ENCODE results near the gene FAM199X.

Gene FAM199X

DNA sequence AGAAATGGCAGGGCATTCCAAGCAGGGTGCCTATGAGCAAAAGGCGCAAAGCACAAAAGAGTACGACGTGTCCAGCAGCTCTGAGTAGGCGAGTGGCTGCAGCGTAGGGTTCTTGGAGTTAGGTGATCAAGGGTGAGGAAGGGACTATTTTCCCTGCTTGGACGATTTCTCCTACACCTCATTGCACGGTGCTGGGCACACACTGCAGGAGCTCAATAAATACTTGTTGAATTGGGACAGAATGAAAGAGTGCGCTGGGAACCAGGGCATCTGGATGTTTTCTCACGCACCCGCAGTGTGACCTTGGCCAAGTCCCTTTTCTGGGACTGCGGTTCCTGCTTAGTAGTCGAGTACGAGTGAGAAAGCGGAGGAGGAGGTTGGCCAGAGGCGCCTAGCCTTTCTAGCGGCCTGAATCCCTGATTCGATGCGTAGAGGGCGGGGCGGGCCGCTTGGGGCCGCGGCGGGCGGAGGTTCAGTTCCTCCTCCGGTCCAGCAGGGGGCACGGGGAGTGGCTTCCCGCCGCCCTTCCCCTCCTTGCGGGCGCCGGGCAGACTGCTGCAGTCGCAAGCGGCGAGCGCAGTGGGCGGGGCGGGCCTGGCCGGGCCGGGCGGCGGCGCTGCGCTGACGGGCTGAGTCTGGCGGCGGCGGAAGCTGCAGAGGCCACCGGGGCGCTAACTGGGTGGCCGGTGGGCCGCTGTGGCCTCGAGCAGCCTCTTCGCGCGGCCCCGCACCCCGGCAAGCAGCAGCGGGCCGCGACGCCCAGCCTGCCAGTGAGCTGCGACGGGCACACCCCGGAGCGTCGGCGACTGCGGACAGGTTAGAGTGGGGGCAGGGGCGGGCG, at the start of gene FAM199X:
TSS of gene FAM199X (plus strand) at position 560 of the 841 bp plus-strand sequence. CDS start 333 bp downstream, outside the sequence.
- DNase-seq: peak; percentile 88

DNA sequence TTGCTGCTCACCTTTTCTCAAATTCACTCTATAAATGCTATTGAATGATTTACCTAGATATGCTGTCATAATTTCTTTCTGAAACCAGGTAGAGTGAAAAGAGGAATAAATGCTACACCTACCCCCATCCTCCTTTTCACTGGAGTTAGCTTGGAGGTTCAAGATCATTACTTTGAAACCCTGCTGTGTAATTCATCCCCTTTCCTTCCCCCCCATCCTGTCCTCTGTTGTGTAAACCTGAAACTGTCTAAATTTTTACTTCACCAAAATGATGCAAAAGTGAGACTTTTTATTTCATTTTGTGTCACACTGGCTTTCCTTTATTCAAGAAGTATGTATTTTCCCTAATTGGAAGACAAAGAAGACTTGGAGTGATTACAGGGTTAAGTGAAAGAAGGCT, 48.5 kb upstream of the FAM199X start:
- no peak for DNase-seq

DNA sequence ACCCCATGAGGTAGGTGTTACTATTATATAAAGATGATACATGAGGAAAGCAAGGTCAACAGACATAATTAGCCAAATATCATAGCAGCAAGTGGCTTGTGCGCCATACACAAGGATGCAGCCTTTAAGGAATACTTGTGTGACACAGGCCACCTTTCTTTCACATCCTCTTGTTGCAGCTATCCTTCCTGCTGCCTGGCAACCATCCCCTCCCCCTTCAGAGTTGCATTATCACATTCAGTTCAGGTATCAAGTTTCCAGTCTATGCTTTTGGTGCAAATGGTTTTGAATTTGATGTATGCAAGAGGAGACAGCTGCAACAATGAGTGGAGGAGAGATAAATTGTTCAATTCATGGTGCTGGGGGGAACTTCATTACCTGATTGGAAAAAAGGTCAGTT, 47.5 kb upstream of the FAM199X start:
- DNase-seq: no peak

DNA sequence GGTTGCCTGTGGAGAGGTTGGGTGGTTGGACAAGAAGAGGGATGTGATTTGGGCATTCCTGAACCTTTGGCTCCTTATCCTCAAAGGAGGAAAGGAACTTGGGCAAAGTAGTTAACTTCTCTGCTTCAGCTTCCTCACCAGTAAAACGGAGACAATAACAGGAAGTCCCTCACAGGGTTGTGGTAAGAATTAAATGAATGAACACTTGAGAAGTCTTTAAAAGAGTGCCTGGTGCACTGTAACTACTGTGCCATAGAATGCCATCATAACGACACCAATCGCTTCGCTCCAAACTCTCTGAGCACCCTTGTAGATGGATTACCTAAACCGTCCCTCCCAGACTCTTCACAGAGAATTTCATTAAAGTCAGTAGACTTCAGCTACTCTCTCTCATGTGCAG, 43.4 kb upstream of the FAM199X start:
- no peak for DNase-seq

DNA sequence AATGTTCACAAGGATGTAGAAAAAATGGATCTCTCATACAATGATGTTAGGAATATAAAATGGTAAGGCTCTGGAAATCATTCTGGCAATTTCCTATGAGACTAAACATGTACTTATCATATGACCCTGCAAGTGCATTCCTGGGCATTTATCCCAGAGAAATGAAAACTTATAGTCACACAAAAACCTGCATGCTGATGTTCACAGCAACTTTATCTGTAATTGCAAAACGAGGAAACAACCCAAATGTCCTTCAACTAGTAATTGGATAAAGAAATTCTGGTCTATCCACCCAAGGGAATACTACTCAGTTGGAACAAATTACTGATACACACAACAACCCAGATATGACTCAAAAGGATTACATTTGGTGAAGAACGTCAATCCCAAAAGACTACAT, 39.4 kb upstream of the FAM199X start:
- no peak for DNase-seq

DNA sequence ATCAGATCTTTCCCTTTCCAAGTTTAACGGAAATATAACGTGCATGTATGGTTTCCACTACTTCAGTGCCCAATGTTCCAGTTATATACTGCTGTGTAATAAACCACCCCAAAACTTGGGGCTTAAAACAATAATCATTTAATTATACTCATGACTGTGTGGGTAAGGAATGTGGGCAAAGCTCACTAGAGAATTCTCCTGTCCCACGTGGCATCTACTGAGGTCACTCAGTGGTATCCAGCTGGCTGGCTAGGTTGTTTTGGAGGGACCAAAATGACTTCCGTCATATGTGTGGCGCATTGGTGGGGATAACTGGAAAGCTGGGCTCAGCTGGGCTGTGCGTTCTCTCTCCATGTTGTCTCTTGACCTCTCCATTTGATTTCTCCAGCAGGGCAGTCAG, 35.4 kb upstream of the FAM199X start:
- no peak for DNase-seq

DNA sequence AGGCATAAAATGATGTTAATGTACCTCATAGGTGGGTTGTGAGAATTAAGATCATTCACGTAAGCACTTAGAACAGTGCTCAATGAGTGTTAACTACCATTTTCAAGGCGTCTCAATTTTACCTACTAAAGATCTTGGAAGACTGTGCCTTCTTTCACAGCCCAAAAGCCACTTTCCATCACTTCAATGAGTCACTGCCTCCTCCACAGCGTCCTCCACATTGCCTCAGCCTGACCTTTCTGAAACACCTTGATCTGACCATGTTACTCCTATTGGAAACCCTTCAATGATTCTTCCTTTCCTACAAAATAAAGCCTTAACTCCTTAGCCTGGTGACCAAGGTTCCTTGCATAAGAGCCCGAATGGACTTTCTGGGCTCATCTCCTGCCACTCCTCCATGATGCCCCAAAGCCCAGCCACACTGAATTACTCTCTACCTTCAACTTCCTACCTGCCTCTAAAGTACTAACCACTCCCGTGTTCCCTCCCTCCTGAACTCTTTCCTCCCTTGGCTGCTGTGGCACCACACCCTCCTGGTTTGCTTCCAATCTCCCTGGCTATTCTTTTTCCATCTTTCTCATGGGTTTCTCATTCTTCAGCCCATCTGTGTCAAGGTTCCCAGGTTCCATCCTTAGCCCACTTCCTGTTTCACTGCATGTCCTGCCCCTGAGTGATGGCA, 31.5 kb upstream of the FAM199X start:
- DNase-seq: no peak

DNA sequence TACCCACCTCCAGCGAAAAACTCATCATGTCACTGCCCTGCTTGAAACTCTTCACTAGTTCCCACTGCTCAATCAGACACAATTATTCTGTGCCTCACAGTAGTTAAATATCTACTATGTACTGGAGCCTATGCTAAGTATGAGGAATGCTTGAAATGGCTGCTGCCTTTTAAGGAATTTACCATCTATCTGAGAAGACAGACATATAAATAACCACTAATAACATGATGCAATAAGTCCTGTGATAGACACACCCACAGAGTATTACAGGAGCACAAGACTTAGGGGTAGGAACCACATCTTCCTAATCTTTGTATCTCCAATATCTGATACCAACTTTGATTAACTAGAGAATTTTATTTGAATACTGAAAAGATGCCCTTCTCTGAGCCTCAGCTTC, 30.6 kb upstream of the FAM199X start:
- DNase-seq: no peak

DNA sequence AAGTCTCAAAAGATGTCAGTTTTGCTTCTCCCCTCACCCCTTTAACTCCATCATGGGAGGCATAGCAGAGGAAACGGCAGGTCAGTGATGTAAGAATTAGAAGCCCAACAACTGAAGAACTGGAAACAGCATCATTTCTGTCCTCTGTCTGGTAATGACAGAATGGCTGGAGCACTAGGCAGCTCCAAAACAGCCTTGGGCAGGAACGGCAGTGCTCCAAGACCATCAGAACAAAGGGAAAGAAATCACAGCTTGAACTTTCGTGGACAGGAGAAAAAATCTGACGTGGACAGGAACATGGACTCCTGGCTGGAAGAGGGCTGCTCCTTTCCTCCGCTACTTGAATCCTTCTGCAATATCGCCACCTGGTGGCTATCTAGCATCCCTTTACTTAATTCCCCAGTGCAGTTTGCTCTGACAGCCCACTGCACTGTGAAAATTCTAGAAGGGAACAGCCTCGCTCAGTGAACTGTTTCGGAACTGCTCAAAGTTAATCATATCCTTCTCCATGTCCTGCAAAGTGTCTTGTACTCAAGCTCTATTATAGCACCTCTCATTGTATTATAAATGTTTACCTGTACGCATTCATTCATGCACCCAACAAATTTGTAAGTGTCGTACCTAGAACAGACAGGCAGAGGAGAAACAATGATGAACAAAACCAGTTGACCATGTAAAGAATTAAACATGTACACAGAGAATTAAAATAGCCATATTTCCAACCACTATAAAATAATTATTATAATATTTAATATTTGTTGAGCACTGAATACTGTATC, 29.8 kb upstream of the FAM199X start:
- DNase-seq: peak; percentile 64

DNA sequence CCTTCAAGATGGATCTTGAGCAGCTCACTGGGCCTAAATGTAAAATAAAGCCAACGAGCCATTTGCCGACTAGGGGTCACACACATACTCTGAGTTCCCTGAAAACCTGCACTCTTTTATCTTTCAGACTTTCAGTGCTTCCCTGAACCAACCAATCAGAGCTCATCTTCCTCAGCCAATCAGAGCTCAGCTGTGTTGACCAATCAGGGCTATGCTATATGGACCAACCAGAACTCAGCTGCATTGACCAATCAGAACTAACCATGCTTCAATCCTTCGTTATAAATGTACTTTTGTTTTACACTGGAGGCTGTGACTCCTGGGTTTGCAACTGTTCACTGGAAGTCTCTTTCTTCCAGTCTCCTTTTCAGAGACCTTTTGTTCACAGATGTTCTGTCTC, 28.8 kb upstream of the FAM199X start:
- DNase-seq: no peak

DNA sequence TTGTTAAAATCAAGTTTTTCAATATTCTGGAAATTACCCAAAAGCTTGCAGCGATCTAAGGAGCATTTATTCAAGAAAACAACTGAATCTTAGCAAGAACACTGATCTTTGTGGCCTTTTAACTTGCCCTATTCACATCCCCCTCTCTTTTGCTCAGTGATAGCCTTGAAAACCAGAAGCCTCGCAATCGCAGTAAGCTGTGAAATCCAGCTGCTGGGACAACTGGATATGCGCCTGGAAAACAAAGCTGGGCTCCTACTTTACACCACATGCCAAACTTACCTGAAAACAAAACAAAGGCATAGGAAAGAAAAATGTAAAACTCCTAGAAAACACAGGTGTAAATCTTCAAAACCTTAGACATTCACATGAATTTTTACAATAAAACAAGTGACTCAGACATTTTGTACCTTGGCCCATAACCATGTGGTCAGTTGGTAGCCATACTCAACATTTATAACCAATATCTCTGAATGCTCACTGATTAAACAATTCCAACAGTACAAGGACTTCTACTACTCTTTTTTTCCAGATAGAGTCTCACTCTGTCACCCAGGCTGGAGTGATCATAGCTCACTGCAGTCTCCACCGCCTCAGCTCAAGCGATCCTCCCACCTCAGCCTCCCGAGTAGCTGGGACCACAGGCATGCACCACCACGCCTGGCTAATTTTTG, 25.0 kb upstream of the FAM199X start:
- DNase-seq: no peak

DNA sequence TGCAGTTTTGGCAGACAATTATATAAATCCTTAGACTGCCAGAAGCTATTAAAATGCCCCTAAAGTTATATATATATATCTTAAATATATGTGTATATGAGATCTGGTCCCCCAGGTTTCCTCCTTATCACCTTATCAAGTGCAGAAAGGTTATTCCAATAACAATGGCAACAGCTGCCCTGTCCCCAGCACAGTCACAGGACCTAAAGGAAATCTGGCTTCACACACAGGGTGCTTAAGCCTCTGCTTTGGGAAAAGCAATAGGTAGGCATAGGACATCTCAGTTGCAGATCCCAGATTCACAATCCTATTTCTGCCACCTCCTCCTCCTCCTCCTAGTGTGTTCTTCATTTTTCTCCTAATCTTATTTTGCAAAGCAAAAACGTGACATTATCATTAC, 15.2 kb upstream of the FAM199X start:
- DNase-seq: no peak

DNA sequence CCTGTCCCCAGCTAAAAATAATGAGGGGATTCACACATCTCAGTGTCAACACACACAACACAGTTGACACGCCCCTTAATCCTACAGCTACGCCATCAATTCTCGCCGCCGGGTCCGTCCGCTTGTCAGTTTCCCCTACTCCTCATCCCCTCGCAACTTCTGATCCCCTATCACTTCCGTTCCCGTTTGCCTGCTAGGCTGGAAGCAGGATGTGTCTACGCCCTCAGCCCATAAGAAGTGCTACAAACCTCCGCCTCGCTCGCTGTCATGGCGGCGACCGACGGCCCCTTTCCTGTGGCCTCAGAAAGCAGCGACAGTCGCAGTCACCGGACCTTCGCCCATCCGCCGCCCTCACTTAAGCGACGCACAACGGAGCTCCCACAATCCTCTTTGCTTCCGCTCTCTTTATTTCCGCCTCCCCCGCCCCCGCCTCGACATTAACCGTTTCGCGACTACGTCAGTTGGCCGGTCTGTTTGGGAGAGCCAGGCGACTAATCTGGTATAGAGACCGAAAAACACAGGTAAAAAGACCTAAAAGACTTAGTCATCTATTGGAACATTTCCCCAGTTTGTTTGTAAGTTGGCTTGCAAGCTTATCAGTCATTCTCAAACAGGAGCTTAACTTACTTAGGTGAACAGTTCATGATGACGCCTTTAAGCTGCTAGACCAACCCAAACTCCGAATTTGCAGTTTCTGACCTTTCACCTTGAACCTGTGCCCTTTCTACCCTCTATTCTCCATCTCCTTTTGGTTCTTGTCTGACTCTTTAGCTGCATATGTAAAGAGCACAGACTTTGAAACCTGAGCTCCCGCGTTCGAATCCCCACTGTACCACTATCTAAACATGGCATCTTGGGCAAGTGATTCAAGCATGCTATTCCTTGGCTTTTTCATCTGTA, 9.4 kb upstream of the FAM199X start, which contains the start of gene SLC25A53:
TSS of gene SLC25A53 (minus strand) at position 380 of the 900 bp plus-strand sequence. CDS start 51,752 bp downstream, outside the sequence.
- DNase-seq: peak; percentile 89

DNA sequence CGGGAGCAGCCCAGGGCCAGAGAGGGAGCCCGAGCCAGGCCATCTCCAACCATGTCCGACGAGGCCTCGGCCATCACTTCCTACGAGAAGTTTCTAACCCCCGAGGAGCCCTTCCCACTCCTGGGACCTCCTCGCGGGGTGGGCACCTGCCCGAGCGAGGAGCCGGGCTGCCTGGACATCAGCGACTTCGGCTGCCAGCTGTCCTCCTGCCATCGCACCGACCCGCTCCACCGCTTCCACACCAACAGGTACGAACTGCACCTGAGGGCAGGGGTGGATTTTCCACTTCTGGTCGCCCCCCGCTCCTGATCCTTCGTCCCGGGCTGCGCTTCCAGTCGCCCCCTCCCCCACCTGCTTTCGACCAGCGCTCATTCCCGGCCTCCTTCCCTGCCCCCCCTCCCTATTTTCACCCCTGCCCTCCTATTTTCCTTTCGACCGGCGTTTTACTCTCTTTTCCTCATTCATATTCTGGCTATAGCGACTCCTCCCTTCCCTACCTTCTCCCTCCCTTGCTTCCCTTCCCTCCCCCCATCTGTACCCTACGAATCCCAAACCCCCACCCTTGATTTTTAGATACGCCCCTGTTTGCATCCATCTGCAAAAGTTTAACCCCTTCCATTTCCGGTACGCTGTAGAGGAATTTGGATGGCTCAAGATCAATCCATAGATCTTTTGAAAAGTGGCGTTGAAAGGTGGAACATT, 633 bp downstream of the FAM199X start:
- peak; percentile 33 for DNase-seq

DNA sequence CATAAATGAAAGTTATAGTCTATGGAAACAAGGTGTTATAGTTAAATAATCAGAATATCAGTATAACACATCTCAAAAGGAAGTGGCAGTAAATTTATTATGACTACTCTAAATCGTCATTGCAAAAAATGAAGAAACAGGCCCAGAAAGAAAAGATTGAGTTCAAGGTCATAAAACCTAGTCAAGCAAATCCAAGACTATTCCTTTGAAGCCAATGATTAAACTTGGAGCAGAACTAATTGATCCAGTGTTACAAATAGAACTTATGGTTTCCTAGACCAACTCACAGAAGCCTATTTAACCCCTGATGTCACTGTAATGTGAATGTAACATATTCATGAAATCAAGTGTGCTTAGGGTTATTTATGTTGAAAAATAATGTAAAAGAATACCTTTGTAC, 1.9 kb downstream of the FAM199X start:
- no peak for DNase-seq

DNA sequence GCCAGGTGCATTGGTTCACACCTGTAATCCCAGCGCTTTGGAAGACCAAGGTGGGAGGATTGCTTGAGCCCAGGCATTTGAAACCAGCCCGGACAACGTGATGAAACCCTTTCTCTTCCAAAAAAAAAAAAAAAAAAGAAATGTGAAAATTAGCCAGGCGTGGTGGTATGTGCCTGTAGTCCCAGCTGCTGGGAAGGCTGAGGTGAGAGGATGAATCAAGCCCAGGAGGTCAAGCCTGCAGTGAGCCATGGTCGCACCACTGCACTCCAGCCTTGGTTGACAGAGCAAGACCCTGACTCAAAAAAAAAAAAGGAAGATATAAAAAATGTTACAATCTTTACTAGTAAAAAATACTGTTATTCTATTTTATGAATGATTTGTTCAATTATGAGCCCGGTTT, 5.9 kb downstream of the FAM199X start:
- no peak for DNase-seq

DNA sequence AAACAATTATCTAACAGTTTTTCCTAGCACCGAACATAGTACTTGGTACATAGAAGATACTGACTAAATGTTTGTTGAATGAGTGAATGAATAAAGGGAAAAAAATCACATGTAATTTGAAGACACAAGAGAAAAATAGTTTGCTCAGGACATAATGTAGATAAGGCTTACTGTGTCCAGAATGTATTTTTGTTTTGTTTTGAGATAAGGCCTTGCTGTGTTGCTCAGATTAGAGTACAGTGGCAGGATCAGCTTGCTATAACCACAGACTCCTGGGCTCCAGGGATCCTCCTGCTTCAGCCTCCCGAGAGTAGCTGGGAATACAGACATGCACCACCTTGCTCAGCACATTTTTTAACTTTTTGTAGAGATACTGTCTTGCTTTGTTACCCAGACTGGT, 6.5 kb downstream of the FAM199X start:
- no peak for DNase-seq

DNA sequence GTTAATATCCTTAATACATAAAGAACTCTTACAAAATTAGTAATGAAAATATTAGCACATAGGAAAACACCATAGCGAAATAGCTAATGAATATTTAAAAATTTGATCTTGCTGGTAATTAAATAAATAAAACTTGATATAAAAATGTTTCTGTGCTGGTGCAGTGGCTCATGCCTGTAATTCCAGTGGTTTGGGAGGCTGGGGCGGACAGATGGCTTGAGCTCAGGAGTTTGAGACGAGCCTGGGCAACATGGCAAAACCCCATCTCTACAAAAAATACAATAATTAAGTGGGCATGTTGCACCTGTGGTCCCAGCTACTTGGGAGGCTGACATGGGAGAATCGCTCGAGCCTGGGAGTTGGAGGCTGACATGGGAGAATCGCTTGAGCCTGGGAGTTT, 7.6 kb downstream of the FAM199X start:
- DNase-seq: no peak

DNA sequence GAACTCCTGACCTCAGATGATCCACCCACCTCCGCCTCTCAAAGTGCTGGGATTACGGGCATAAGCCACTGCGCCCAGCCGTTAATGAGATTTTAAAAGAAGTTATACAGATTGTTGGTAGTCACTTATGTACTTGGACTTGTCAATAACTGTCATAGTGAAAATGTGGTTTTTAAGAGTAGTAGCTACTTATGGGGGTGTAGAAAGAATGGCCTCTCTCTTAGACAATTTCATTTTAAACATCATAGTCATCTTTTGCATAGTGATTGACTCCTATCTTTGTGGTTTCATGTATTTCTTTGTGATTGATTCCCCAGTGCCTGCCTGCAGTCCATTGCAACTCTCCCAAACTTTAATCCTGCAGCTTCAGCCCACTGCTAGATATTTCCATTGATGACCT, 17.4 kb downstream of the FAM199X start:
- DNase-seq: no peak

DNA sequence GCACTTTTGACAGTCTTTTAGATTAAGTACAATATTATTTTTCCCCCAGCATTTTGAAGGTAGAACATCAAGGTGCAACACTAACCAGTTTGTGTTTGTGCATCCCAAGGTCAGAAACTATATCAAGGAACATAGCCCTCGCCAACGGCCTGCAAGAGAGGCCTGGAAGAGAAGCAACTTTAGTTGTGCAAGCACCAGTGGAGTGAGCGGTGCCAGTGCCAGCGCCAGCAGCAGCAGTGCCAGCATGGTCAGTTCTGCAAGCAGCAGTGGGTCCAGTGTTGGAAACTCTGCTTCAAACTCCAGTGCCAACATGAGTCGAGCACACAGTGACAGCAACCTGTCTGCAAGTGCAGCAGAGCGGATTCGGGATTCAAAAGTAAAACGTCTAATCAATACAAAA, 21.7 kb downstream of the FAM199X start:
- no peak for DNase-seq

DNA sequence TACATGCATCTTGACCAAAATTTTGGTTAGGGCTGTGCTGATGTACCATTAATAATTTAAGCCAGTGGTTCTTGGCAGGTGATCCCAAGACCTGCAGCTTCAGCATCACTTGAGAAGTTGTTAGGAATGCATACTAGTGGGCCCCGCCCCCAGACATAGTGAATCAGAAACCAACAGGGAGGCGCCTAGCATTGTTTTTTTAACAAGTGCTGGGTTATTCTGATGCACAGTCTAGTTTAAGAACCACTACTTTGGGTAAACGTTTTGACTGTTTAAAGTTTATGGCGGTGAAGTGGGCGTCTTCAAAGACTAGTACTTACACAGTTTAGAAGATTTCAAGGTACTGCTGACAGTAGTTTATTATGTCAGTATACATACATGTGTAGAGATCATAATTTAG, 23.6 kb downstream of the FAM199X start:
- DNase-seq: no peak
